Activated CD4-positive, CD25-positive, alpha-beta regulatory T cell treated with anti-CD3 and anti-CD28 coated beads, Interleukin-2, amount 50 U/mL, for 72 hours (primary cell): Measurements from ENCODE around the gene EARS2.
"Not testable (repeated sequence)": the region's sequence is repeated elsewhere in the genome, so short reads cannot be mapped to it uniquely, and the experiment has no call there.

Experiments used
- DNase-seq: peaks from one replicate; pipeline ENCODE4 v3.0.0; 2021

The EARS2 gene

GRCh38 chr16:23566724-23567123 is 9.6 kb upstream of the EARS2 start:
- no peak for DNase-seq

- DNase-seq = no peak
These were observed 7.6 kb upstream of the EARS2 start for GRCh38 chr16:23564575-23565363.

GRCh38 chr16:23563186-23563585 is 6.0 kb upstream of the EARS2 start:
- no peak for DNase-seq

GRCh38 chr16:23562505-23562904 is 5.4 kb upstream of the EARS2 start:
- no peak for DNase-seq

- DNase-seq = no peak
These were observed 4.4 kb upstream of the EARS2 start for GRCh38 chr16:23561586-23561985.

- no peak for DNase-seq
These were observed 891 bp upstream of the EARS2 start for GRCh38 chr16:23557779-23558702.

- DNase-seq = no peak
These were observed 2.6 kb downstream of the EARS2 start for GRCh38 chr16:23554536-23554935.

- DNase-seq = no peak
These were observed 5.0 kb downstream of the EARS2 start for GRCh38 chr16:23552161-23552560.

- DNase-seq = no peak
These were observed 7.2 kb downstream of the EARS2 start for GRCh38 chr16:23549938-23550337.

GRCh38 chr16:23544436-23544835 is 12.7 kb downstream of the EARS2 start:
- DNase-seq = no peak

- not testable (repeated sequence) for DNase-seq
These were observed 16.4 kb downstream of the EARS2 start for GRCh38 chr16:23540817-23541178.

- no peak for DNase-seq
These were observed 16.9 kb downstream of the EARS2 start for GRCh38 chr16:23539984-23540816.

- no peak for DNase-seq
These were observed 18.3 kb downstream of the EARS2 start for GRCh38 chr16:23538919-23539278.

GRCh38 chr16:23537390-23537789 is 19.8 kb downstream of the EARS2 start:
- DNase-seq = no peak

GRCh38 chr16:23535901-23536300 is 21.2 kb downstream of the EARS2 start:
- no peak for DNase-seq

GRCh38 chr16:23534868-23535860 is 22.0 kb downstream of the EARS2 start:
- no peak for DNase-seq

- no peak for DNase-seq
These were observed 24.7 kb downstream of the EARS2 start for GRCh38 chr16:23532448-23532847.

GRCh38 chr16:23530062-23530461 is 27.1 kb downstream of the EARS2 start:
- no peak for DNase-seq

- no peak for DNase-seq
These were observed 28.4 kb downstream of the EARS2 start for GRCh38 chr16:23528644-23529310.

- no peak for DNase-seq
These were observed 29.0 kb downstream of the EARS2 start for GRCh38 chr16:23527961-23528643.

GRCh38 chr16:23524886-23525285 is 32.3 kb downstream of the EARS2 start:
- no peak for DNase-seq
